Chondrocyte (in vitro differentiated cells): ENCODE measurements around the gene NPAS4. TPM values are rescaled to one million over a fixed set of nuclear protein-coding genes. Genes with fewer than 3 reads are reported as not detected.

Source experiments
- DNase-seq: peaks from one replicate; pipeline ENCODE4 v3.0.0; 2021; ENCODE audit warnings: mixed read lengths, low spot score
- H3K27ac Mint-ChIP-seq: one replicate; pipeline ENCODE4 v1.8.0; 2021; ENCODE audit warnings: mild to moderate bottlenecking, moderate library complexity, mixed read lengths; ENCODE audit not compliant: unreplicated experiment
- H3K27me3 Mint-ChIP-seq: 2 replicates; pipeline ENCODE4 v1.8.0; 2021; ENCODE audit warnings: low read depth, mixed read lengths
- H3K36me3 Mint-ChIP-seq: 2 replicates; pipeline ENCODE4 v1.8.0; 2021; ENCODE audit warnings: low read depth, mixed read lengths
- H3K4me1 Mint-ChIP-seq: 2 replicates; pipeline ENCODE4 v1.8.0; 2021; ENCODE audit warnings: low read depth, mild to moderate bottlenecking, mixed read lengths
- H3K4me3 Mint-ChIP-seq: one replicate; pipeline ENCODE4 v1.8.0; 2021; ENCODE audit warnings: mild to moderate bottlenecking, moderate library complexity, mixed read lengths; ENCODE audit not compliant: unreplicated experiment
- H3K9me3 Mint-ChIP-seq: 2 replicates; pipeline ENCODE4 v1.8.0; 2021; ENCODE audit warnings: low read depth, mixed read lengths
- total RNA-seq: library from RNA; stranded (reverse); gene quantifications from 3 replicates; pipeline ENCODE4 v1.2.1, GENCODE V29; 2021
- TF ChIP-seq, protein P1 (sequence below): fragments of 200-600 bp; sonication (generic); IDR thresholded peaks from 2 replicates; pipeline ENCODE4 v1.5.0; 2021; ENCODE audit warnings: antibody characterized with exemption, mild to moderate bottlenecking, moderate library complexity

NPAS4 gene
- total RNA-seq, 1 donor from 2014 or later, result 0.60 TPM

- TF ChIP-seq, protein P1, sequence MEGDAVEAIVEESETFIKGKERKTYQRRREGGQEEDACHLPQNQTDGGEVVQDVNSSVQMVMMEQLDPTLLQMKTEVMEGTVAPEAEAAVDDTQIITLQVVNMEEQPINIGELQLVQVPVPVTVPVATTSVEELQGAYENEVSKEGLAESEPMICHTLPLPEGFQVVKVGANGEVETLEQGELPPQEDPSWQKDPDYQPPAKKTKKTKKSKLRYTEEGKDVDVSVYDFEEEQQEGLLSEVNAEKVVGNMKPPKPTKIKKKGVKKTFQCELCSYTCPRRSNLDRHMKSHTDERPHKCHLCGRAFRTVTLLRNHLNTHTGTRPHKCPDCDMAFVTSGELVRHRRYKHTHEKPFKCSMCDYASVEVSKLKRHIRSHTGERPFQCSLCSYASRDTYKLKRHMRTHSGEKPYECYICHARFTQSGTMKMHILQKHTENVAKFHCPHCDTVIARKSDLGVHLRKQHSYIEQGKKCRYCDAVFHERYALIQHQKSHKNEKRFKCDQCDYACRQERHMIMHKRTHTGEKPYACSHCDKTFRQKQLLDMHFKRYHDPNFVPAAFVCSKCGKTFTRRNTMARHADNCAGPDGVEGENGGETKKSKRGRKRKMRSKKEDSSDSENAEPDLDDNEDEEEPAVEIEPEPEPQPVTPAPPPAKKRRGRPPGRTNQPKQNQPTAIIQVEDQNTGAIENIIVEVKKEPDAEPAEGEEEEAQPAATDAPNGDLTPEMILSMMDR, result no peak
- no peak for DNase-seq
- H3K4me1 Mint-ChIP-seq, result peaks cover 36% of the 10 kb centered on the region
- H3K4me3 Mint-ChIP-seq, result no peak overlapping the region
- no peaks in the 10 kb centered on the region for H3K9me3 Mint-ChIP-seq
- no peak overlapping the region for H3K27ac Mint-ChIP-seq
- H3K36me3 Mint-ChIP-seq, result peaks cover 6% of the 10 kb centered on the region
- H3K27me3 Mint-ChIP-seq, result peaks cover 6% of the 10 kb centered on the region
Observed at GRCh38 chr11:66418986-66419308, 1.9 kb upstream of the NPAS4 start.

DNA sequence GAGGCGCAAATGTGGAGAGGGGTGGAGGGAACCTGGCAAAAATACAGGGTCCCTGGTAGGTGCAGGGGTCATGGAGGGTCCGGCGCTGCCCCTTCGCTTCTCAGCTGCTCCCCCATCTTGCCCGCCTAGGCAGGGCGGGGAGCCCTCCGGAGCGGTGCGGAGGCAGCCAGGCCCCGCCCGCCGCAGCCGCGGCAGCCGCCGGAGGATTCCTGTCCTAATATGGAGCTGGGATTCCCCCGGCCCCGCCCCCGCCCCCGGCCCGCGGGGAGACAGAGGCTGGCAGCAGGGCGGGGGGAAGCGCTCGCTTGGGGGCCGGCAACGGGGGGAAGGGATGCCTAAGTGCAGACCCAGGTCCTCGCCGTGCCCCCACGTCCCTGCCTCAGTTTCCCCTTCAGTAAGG, 1.0 kb upstream of the NPAS4 start:
- no peak for DNase-seq
- Mint-ChIP-seq H3K4me1 (peaks cover 32% of the 10 kb centered on the region), H3K27ac (no peak overlapping the region), H3K4me3 (no peak overlapping the region), H3K27me3 (peaks cover 6% of the 10 kb centered on the region), H3K9me3 (no peaks in the 10 kb centered on the region), H3K36me3 (peaks cover 11% of the 10 kb centered on the region)
- TF ChIP-seq, protein P1, result no peak

DNA sequence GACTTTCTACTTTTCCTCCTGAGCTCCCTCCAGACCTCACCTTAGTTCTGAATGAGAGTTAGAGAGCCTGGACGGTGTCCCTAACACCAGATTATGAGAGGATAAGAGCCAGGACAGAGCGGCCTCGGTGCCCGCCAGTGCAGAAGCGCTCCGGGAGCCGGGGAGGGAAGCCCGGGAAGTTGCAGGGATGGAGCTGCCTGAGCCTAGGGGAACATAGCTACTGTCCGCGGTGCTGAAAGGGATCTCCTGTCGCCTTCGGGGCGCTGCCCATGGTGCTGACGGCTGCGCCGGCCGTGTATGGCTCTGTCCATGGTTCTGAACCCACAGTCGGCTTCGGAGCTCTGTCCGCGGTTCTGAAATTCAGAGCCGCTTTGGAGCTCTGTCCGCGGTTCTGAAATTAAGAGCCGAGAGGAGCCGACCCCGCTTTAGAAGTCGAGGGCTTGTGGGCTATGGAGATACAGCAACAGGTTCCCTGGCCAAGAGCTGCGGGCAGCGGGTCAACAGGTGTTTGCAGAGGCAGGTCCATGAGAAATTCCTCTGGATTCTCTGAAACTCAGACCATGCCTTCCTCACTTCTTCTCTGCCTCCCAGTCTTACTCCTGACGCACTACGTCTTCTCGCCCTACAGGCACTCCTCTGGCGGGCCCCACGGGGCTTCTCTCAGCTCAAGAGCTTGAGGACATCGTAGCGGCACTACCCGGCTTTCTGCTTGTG, 814 bp downstream of the NPAS4 start:
- Mint-ChIP-seq H3K4me3 (no peak overlapping the region), H3K27ac (no peak overlapping the region), H3K27me3 (peaks cover 6% of the 10 kb centered on the region), H3K9me3 (no peaks in the 10 kb centered on the region), H3K4me1 (peaks cover 30% of the 10 kb centered on the region), H3K36me3 (peaks cover 13% of the 10 kb centered on the region)
- TF ChIP-seq, protein P1, result no peak
- no peak for DNase-seq

DNA sequence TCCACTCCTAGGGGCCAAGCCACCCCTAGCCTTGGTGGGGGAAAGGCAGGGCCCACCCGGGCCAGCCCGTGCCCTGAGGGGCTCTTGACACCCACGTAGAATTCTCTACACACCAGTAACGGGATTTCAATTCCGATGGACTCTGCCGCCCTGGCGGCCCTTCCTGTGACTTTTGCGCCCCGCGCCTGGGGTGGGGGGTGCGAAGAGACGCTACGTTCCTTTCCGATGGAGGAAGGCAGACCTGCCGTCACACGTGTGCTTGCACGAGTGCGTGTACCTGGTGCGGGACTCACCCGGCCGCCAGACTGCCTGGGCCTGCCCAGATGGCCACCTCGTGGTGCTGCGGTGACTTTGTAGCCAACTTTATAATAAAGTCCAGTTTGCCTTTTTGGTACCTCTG, 5.5 kb downstream of the NPAS4 start:
- peaks cover 5% of the 10 kb centered on the region for H3K4me1 Mint-ChIP-seq
- H3K36me3 Mint-ChIP-seq, result peaks cover 11% of the 10 kb centered on the region
- DNase-seq, result no peak
- no peak overlapping the region for H3K27ac Mint-ChIP-seq
- no peak overlapping the region for H3K4me3 Mint-ChIP-seq
- no peaks in the 10 kb centered on the region for H3K27me3 Mint-ChIP-seq
- TF ChIP-seq, protein P1, result no peak
- no peaks in the 10 kb centered on the region for H3K9me3 Mint-ChIP-seq

DNA sequence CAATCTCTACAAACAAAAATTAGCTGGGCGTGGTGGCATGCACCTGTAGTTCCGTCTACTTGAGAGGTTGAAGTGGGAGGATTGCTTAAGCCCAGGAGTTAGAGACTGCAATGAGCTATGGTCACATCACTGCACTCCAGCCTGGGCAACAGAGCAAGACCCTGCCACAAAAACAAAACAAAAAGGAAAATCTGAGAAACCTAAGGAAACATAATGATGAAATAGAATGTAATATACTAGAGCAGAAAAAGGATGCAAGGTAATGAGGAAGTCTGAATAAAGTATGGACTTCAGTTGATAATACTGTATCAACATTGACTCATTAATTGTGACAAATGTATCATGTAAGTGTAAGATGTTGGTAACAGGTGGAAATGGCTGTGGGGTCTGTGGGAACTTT, 8.1 kb downstream of the NPAS4 start:
- Mint-ChIP-seq H3K27ac (no peak overlapping the region), H3K4me1 (peaks cover 3% of the 10 kb centered on the region), H3K36me3 (peaks cover 11% of the 10 kb centered on the region), H3K4me3 (no peak overlapping the region), H3K27me3 (no peaks in the 10 kb centered on the region), H3K9me3 (no peaks in the 10 kb centered on the region)
- DNase-seq, result no peak
- TF ChIP-seq, protein P1, result no peak
